ENCODE measurements around the gene COP1.
"Not testable (repeated sequence)": the region's sequence is repeated elsewhere in the genome, so short reads cannot be mapped to it uniquely, and the experiment has no call there.

COP1 gene

GRCh38 chr1:176136891-176137290 is 70.2 kb downstream of the COP1 start:
- FAIRE-seq (no peak), DNase-seq (ENCODE audit: low spot score) (no peak)

- no peak for DNase-seq (ENCODE audit: low spot score)
- FAIRE-seq = no peak
Measured at GRCh38 chr1:176134666-176135065, 72.4 kb downstream of the COP1 start.

DNA sequence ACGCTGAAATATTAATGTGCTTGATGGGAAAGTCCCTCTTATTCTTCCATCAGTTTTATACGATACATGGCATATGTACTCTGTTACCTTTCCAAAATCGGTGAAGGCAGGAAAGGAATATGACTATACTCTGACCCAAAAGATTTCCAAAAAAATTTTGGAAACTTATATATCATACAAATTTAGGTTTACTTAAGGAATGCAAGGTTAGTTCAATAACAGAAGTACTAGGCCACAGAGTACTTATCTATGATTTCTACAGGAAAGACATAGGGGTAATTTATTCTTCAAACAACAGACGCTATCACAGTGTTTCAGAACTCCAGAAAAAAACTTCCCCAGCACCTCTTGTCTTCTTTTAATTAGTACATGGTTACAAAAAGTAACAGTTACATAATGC is 84.8 kb downstream of the COP1 start:
- no peak for DNase-seq (ENCODE audit: low spot score)

DNA sequence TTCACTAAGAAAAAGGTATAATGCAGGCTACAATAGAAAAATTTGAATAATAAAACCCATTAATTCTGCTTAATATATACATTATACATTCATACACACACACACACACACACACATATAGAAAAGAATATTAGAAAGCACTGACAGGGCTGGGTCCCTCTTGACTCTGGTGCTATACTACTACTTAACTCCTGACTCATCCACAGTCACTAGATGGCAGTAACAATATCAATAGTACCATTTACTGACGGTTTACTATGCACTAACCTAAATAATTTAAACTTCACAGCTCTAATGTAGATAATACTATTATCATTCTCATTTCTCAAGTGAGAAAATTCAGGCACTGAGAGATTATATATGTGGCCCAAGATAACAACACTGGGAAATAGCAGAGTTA is 87.5 kb downstream of the COP1 start:
- FAIRE-seq (no peak), DNase-seq (ENCODE audit: low spot score) (no peak)

More for the DNA sequence above, 84.8 kb downstream of the COP1 start:
- FAIRE-seq = no peak

- DNase-seq (ENCODE audit: low spot score) = no peak
- FAIRE-seq = no peak
Measured at GRCh38 chr1:176118985-176119384, 88.1 kb downstream of the COP1 start.

DNA sequence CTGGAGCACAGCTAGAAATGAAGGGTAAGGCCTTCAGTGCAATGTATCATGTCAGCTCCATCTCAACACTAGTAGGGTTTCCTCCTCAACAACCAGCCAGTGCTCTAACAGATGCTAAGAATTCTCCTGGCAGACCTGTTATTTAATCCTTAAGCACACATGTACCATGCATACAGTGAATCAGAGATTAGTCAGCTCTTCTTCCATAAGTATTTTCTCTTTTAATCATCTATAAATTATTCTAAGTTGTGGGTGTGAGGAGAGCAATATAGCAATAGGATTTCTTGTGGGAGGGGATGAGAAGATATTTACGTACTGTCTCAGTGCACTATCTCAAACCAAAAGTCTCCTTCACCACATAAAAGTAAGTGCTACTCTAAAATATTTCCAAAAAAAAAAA is 95.3 kb downstream of the COP1 start:
- DNase-seq (ENCODE audit: low spot score) (no peak), FAIRE-seq (no peak)

GRCh38 chr1:176110203-176110602 is 96.9 kb downstream of the COP1 start:
- DNase-seq (ENCODE audit: low spot score) (no peak), FAIRE-seq (no peak)

GRCh38 chr1:176102768-176103350 is 104.2 kb downstream of the COP1 start:
- no peak for FAIRE-seq
- no peak for DNase-seq (ENCODE audit: low spot score)

GRCh38 chr1:176101951-176102642 is 105.0 kb downstream of the COP1 start:
- DNase-seq (ENCODE audit: low spot score) (no peak), FAIRE-seq (no peak)

- FAIRE-seq = no peak
- no peak for DNase-seq (ENCODE audit: low spot score)
Measured at GRCh38 chr1:176098560-176098959, 108.5 kb downstream of the COP1 start.

DNA sequence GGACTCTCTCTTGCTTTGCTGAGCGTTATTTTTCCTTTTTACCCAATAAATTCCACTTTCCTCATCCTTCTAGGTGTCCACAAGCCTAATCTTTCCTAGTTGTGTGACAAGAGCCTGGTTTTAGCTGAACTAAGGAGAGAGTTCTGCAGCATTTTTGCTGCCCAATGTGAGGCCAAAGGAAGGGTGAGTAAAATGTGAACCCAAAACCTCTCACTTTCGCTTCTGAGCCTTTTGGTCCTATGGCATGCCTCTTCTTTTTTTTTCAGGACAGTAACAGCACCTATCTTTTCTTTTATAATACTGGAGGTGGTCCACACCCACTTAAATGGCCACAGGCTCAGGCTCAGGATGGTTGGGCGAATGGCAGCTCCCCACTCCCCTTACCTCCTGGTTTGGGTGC is 111.1 kb downstream of the COP1 start:
- DNase-seq (ENCODE audit: low spot score) = no peak
- FAIRE-seq = no peak

GRCh38 chr1:176090766-176091165 is 116.3 kb downstream of the COP1 start:
- DNase-seq (ENCODE audit: low spot score) = no peak
- FAIRE-seq = no peak

GRCh38 chr1:176087746-176088145 is 119.3 kb downstream of the COP1 start:
- not testable (repeated sequence) for FAIRE-seq; DNase-seq (ENCODE audit: low spot score)

DNA sequence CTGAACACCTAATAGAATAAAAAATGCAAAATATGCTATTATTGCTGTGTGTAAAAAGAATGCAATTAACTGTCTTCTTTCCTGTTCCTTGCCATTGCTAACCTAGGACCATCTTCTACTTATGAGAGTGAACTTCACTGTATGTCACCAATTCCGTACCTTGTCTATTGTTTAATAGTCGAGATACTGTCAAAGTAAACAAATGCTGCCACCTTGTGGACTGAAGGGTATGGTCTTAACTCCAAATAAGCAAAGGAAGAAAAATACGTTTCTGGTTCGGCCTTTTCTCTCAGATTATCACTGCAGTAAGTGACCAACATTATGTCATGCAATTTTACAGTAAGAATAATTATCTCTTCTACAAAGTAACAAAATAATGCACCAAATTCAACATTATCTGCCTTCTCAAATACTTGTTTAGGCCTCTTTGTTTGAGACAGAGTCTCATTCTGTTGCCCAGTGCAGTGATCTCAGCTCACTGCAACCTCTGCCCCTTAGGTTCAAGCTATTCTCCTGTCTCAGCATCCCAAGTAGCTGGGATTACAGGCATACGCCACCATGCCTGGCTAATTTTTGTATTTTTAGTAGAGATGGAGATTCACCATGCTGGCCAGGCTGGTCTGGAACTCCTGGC is 133.4 kb downstream of the COP1 start:
- FAIRE-seq (no peak), DNase-seq (ENCODE audit: low spot score) (peak; percentile 36)

DNA sequence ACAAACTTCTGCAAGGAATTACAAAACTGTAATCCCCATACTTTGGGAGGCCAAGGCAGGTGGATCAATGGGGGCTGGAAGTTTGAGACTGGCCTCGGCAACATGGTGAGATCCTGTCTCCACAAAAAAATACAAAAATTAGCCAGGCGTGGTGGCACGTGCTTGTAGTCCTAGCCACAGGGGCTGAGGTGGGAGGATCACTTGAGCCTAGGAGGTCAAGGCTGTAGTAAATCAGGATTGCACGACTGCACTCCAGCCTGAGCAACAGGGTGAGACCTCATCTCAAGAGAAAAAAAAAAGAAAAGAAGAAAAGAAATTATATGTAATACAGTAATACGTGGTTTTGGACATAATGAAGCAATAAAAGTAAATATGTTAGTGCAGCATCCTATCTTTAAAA is 138.2 kb downstream of the COP1 start:
- no peak for FAIRE-seq
- no peak for DNase-seq (ENCODE audit: low spot score)

DNA sequence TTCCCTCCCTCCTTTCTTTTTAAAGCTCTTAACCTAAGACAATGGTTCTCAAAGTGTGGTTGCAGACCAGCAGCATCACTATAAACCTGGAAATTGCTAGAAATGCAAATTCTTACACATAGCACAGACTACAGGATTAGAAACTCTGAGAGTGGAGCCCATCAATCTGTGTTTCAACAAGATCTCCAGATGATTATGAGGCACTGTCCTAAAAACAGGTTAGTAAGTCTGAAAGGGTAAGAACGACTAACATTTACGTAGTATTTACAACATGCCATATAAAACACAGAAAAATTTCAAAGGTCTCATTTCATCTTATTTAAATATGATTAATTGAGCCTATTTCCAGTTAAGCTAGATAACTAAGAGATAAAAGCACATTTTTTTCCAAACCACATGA is 138.8 kb downstream of the COP1 start:
- DNase-seq (ENCODE audit: low spot score) = no peak
- FAIRE-seq = no peak

DNA sequence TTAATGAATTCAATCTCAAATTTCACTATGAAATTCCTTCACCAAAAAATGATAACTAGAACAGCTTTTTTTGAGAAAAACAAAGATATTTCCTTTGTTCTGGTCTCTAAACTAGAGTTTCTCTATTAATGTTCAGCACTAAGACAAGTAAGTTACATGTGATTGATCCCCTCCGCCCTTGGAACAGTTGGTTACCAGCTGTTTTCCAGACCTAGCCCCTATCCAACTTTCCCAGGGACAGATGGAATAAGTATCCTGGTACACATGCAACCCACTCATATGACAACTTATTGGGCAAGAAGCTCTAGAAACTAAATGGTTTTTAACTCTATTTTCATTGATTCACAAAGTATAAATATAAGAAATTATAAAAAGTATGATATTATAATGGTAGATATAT is 140.4 kb downstream of the COP1 start:
- no peak for DNase-seq (ENCODE audit: low spot score)
- no peak for FAIRE-seq

- no peak for DNase-seq (ENCODE audit: low spot score)
- FAIRE-seq = no peak
Measured at GRCh38 chr1:176058686-176059085, 148.4 kb downstream of the COP1 start.

- DNase-seq (ENCODE audit: low spot score) = no peak
- no peak for FAIRE-seq
Measured at GRCh38 chr1:176056312-176056711, 150.8 kb downstream of the COP1 start.

- DNase-seq (ENCODE audit: low spot score) = no peak
- no peak for FAIRE-seq
Measured at GRCh38 chr1:176055398-176055797, 151.7 kb downstream of the COP1 start.

GRCh38 chr1:176051902-176052518 is 155.1 kb downstream of the COP1 start:
- DNase-seq (ENCODE audit: low spot score) = no peak
- FAIRE-seq = no peak

- FAIRE-seq (no peak), DNase-seq (ENCODE audit: low spot score) (no peak)
Measured at GRCh38 chr1:176051402-176051801, 155.7 kb downstream of the COP1 start.

All from urothelium cell line (cell line).